Endothelial cell of umbilical vein (primary cell): ENCODE data around the gene ENTPD6. TPM values are rescaled to one million over a fixed set of nuclear protein-coding genes. Genes with fewer than 3 reads are reported as not detected.

Experiments used
- BruUV-seq: library from RNA; stranded (reverse); fragments of 400-500 nt; replicated peaks from 2 replicates; lab custom pipeline; 2021; lab: Mats Ljungman, UMichigan
- CTCF ChIA-PET: fragments of 300-600, 350-600 bp; sonication (Branson Sonifier 250); formaldehyde crosslinking; loops from one replicate; lab custom pipeline; 2021; ENCODE audit warnings: antibody characterized with exemption, inconsistent platforms; lab: Charles Lee
- POLR2A ChIA-PET: fragments of 300-600, 350-600 bp; sonication (Branson Sonifier 250); formaldehyde crosslinking; loops from one replicate; lab custom pipeline; 2021; ENCODE audit warnings: antibody characterized with exemption, inconsistent platforms; lab: Charles Lee
- DNase-seq: peaks from one replicate; pipeline ENCODE4 v3.0.0-alpha.2; 2011; ENCODE audit warnings: low read depth, low spot score
- FAIRE-seq: peaks from 2 replicates; lab custom pipeline; 2011; peaks lifted over from hg19 to GRCh38; lab: Jason Lieb, UNC
- H2AFZ ChIP-seq: 2 replicates; pipeline ENCODE4 v1.6.0; 2012; ENCODE audit warnings: low read depth, low read length, control low read depth, inconsistent platforms
- H3K27ac ChIP-seq: 2 replicates; pipeline ENCODE4 v1.5.1; 2011; ENCODE audit warnings: low read depth, mild to moderate bottlenecking, control low read depth, low read length, moderate library complexity; ENCODE audit not compliant: insufficient read depth
- H3K27me3 ChIP-seq, 2 experiments: 2 replicates each; pipeline versions ENCODE4 v1.6.0 to v1.6.1; 2011; ENCODE audit warnings: low read length in 2 of 2, mixed read lengths in 1 of 2; ENCODE audit not compliant: control insufficient read depth in 2 of 2, insufficient read depth in 2 of 2
- H3K36me3 ChIP-seq, 2 experiments: 2 replicates in 1 of 2; 3 replicates in 1 of 2; pipeline ENCODE4 v1.5.1; 2011; ENCODE audit warnings: low read length in 2 of 2, mild to moderate bottlenecking in 1 of 2, moderate library complexity in 1 of 2; ENCODE audit not compliant: control insufficient read depth in 2 of 2, insufficient read depth in 2 of 2; ENCODE audit errors: extremely low read depth in 1 of 2
- H3K4me1 ChIP-seq: 3 replicates; pipeline ENCODE4 v1.5.1; 2011; ENCODE audit warnings: mild to moderate bottlenecking, low read length; ENCODE audit not compliant: control insufficient read depth, insufficient read depth; ENCODE audit errors: extremely low read depth
- H3K4me2 ChIP-seq: 2 replicates; pipeline ENCODE4 v1.6.1; 2011; ENCODE audit warnings: low read length, control low read depth, mixed read lengths; ENCODE audit not compliant: insufficient read depth
- H3K4me3 ChIP-seq, 3 experiments: fragments of 200-600 bp in 1 of 3; sonication (generic), shearing (Covaris generic) in 1 of 3; replicated peaks in 1 of 3; 2 replicates each; pipeline ENCODE4 v1.5.1; 2011 to 2016; ENCODE audit warnings: control low read depth in 3 of 3, low read length in 3 of 3, mild to moderate bottlenecking in 2 of 3, inconsistent platforms in 1 of 3, low read depth in 1 of 3, moderate library complexity in 1 of 3; ENCODE audit not compliant: insufficient read depth in 1 of 3
- H3K79me2 ChIP-seq: 2 replicates; pipeline ENCODE4 v1.6.0; 2012; ENCODE audit warnings: low read length, inconsistent platforms; ENCODE audit not compliant: control insufficient read depth, insufficient read depth
- H3K9ac ChIP-seq: replicated peaks from 2 replicates; pipeline ENCODE3; 2011; ENCODE audit warnings: low read length, control low read depth; ENCODE audit not compliant: insufficient read depth; ENCODE audit errors: extremely low read depth
- H3K9me1 ChIP-seq: replicated peaks from 3 replicates; pipeline ENCODE4 v1.6.0; 2011; ENCODE audit warnings: mild to moderate bottlenecking, low read length; ENCODE audit not compliant: control insufficient read depth, insufficient read depth; ENCODE audit errors: extremely low read depth
- H3K9me3 ChIP-seq: replicated peaks from 2 replicates; pipeline ENCODE4 v1.5.1; 2012; ENCODE audit warnings: low read length, inconsistent platforms; ENCODE audit not compliant: control insufficient read depth, insufficient read depth
- H4K20me1 ChIP-seq: replicated peaks from 2 replicates; pipeline ENCODE3; 2011; ENCODE audit warnings: mild to moderate bottlenecking, low read length; ENCODE audit not compliant: control insufficient read depth, insufficient read depth; ENCODE audit errors: extremely low read depth
- CTCF ChIP-seq, 2 donors: IDR thresholded peaks; 1 replicate in 1 of 2; 2 replicates in 1 of 2; pipeline ENCODE4 v1.5.1; 2011; ENCODE audit warnings: low read length in 2 of 2, mild to moderate bottlenecking in 2 of 2, moderate library complexity in 2 of 2, control low read depth in 1 of 2, inconsistent platforms in 1 of 2, low read depth in 1 of 2; ENCODE audit not compliant: insufficient read depth in 1 of 2; ENCODE audit errors: extremely low read depth in 1 of 2
- EZH2 ChIP-seq: IDR thresholded peaks from 2 replicates; pipeline ENCODE4 v1.6.1; 2012; ENCODE audit warnings: borderline replicate concordance, low read depth, mild to moderate bottlenecking, moderate library complexity, low read length, inconsistent platforms; ENCODE audit not compliant: severe bottlenecking
- FOS ChIP-seq: IDR thresholded peaks from 2 replicates; pipeline ENCODE4 v1.6.1; 2011; ENCODE audit warnings: mild to moderate bottlenecking, low read length, moderate library complexity, borderline replicate concordance; ENCODE audit not compliant: insufficient read depth
- GATA2 ChIP-seq: IDR thresholded peaks from 2 replicates; pipeline ENCODE4 v1.7.0; 2011; ENCODE audit warnings: low read depth, mild to moderate bottlenecking, moderate library complexity, mixed read lengths, low read length; ENCODE audit not compliant: insufficient read length, insufficient read depth
- JUN ChIP-seq: IDR thresholded peaks from 2 replicates; pipeline ENCODE4 v1.6.1; 2011; ENCODE audit warnings: borderline replicate concordance, low read depth; ENCODE audit not compliant: insufficient read length, insufficient read depth
- MAX ChIP-seq: IDR thresholded peaks from 2 replicates; pipeline ENCODE4 v1.6.1; 2011; ENCODE audit not compliant: insufficient read depth, insufficient read length
- MYC ChIP-seq: IDR thresholded peaks from one replicate; pipeline ENCODE4 v1.6.1; 2011; ENCODE audit warnings: mild to moderate bottlenecking, low read depth, low read length
- POLR2A ChIP-seq: IDR thresholded peaks from 2 replicates; pipeline ENCODE4 v1.6.1; 2012; ENCODE audit warnings: low read depth, mild to moderate bottlenecking, control low read depth, low read length
- POLR2AphosphoS5 ChIP-seq: IDR thresholded peaks from 2 replicates; pipeline ENCODE4 v1.6.1; 2012; ENCODE audit warnings: low read depth, mild to moderate bottlenecking, control low read depth, low read length, moderate library complexity; ENCODE audit not compliant: insufficient read depth
- dilution Hi-C: fragments of 300-500 bp; cut with MboI; formaldehyde crosslinking; loops from one replicate; pipeline ENCODE4 v1.15.0; 2019; ENCODE audit warnings: low sequenced_read_pairs; ENCODE audit not compliant: extremely low pct_ligation_motif_present
- intact Hi-C: fragments of 100-400 bp; cut with micrococcal nuclease; formaldehyde crosslinking; loops from one replicate; pipeline ENCODE4 v1.10.0; 2022
- polyA plus RNA-seq, 4 experiments: library from polyadenylated mRNA; depleted of rRNA in 3 of 4; stranded (reverse) in 3 of 4; unstranded in 1 of 4; fragments of >200 nt; gene quantifications; 2 replicates each; pipeline versions ENCODE4 v1.2.1 to v1.2.3, GENCODE V29; 2011 to 2012; ENCODE audit warnings: missing spikeins in 1 of 4
- total RNA-seq: library from RNA; stranded (reverse); gene quantifications from 2 replicates; pipeline ENCODE4 v1.2.3, GENCODE V29; 2021

Gene ENTPD6
- total and polyA plus RNA-seq, 2 donors (not counting 3 experiments of a cell fraction or from before 2014, with no cell fraction given), result 51.2 to 86.3 TPM

GRCh38 chr20:25187220-25187619, 8.3 kb upstream of the ENTPD6 start:
- Histone ChIP-seq H3K36me3 (no peaks in the 10 kb centered on the region), H3K4me2 (no peak overlapping the region), H3K4me3 (no peak overlapping the region), H3K4me1 (no peaks in the 10 kb centered on the region), H3K27me3 (peaks cover 23 to 35% of the 10 kb centered on the region in 2 experiments), H2AFZ (no peak overlapping the region), H3K79me2 (no peaks in the 10 kb centered on the region), H4K20me1 (no peaks in the 10 kb centered on the region), H3K27ac (no peak overlapping the region), H3K9me3 (no peaks in the 10 kb centered on the region), H3K9ac (no peak overlapping the region), H3K9me1 (no peaks in the 10 kb centered on the region)
- ChIA-PET POLR2A (no interaction called here), CTCF (interaction anchor here (1.0 kb wide), 2 partner anchors 61 to 212 kb away, joined by 3 to 6 read pairs; partner anchors contain the start of gene PYGB)
- FAIRE-seq, result no peak
- no peak for DNase-seq
- TF ChIP-seq POLR2A, result no peak
- no peak for TF ChIP-seq MYC
- TF ChIP-seq EZH2, result no peak
- TF ChIP-seq CTCF (IDR thresholded peaks at IDR 0.05; ENCODE audit: extremely low read depth in 1 of 2, insufficient read depth in 1 of 2, low read depth in 1 of 2, low read length in 2 of 2), result no peak
- TF ChIP-seq GATA2, result no peak
- no peak for TF ChIP-seq MAX
- no peak for TF ChIP-seq JUN
- no peak for TF ChIP-seq POLR2AphosphoS5
- TF ChIP-seq FOS, result no peak
- intact Hi-C loops (no loop called here), dilution Hi-C loops (no loop called here)
- no TSS peak for BruUV-seq
